Subcutaneous adipose tissue (tissue), 4 donors: ENCODE results near the gene NR1H3. TPM values are rescaled to one million over a fixed set of nuclear protein-coding genes. Genes with fewer than 3 reads are reported as not detected.

Experiments used
- CTCF ChIP-seq: fragments of 450-650 bp; IDR thresholded peaks from one replicate; pipeline ENCODE4 v1.5.1; 2016; ENCODE audit warnings: low read depth, mild to moderate bottlenecking, control low read depth, antibody characterized with exemption, moderate library complexity
- total RNA-seq, 4 donors: library from RNA; depleted of rRNA; stranded (reverse); fragments of >200 nt; gene quantifications; one replicate each; pipeline ENCODE4 v1.1.0, GENCODE V29; 2016

NR1H3 gene
- total RNA-seq, 4 donors from 2014 or later = 51.5 to 273 (median 139) TPM

- no peak for TF ChIP-seq CTCF
These were observed 21.3 kb upstream of the NR1H3 start for GRCh38 chr11:47236482-47236881.

- TF ChIP-seq CTCF = no peak
These were observed 17.9 kb upstream of the NR1H3 start for GRCh38 chr11:47239852-47240251.

- no peak for TF ChIP-seq CTCF
These were observed 15.9 kb upstream of the NR1H3 start for GRCh38 chr11:47241841-47242301.

- no peak for TF ChIP-seq CTCF
These were observed 15.1 kb upstream of the NR1H3 start for GRCh38 chr11:47242596-47243192.

GRCh38 chr11:47243454-47243853 is 14.3 kb upstream of the NR1H3 start:
- no peak for TF ChIP-seq CTCF

GRCh38 chr11:47244448-47245350 is 13.1 kb upstream of the NR1H3 start:
- no peak for TF ChIP-seq CTCF

GRCh38 chr11:47245611-47246357 is 12.0 kb upstream of the NR1H3 start:
- TF ChIP-seq CTCF = no peak
